Breast epithelium (tissue), 4 donors: ENCODE data around the gene RPL37A. TPM values are rescaled to one million over a fixed set of nuclear protein-coding genes. Genes with fewer than 3 reads are reported as not detected.

Source experiments
- DNase-seq, 2 donors: peaks; one replicate each; pipeline ENCODE4 v3.0.0-alpha.2; 2019; ENCODE audit warnings: low spot score in 2 of 2
- H3K27ac ChIP-seq, 2 donors: fragments of 200-600 bp; sonication (generic) in 1 of 2; one replicate each; pipeline ENCODE4 v1.5.1; 2016 to 2019; ENCODE audit warnings: mild to moderate bottlenecking in 1 of 2
- H3K27me3 ChIP-seq, 2 donors: fragments of 200-600 bp; sonication (generic) in 1 of 2; one replicate each; pipeline versions ENCODE4 v1.5.1 to v1.6.0; 2017 to 2019; ENCODE audit warnings: control low read depth in 1 of 2, mild to moderate bottlenecking in 1 of 2
- H3K36me3 ChIP-seq: fragments of 200-600 bp; one replicate; pipeline ENCODE4 v1.5.1; 2019
- H3K4me1 ChIP-seq, 2 donors: fragments of 200-600 bp; sonication (generic); one replicate each; pipeline ENCODE4 v1.5.1; 2016 to 2019; ENCODE audit warnings: control low read depth in 1 of 2
- H3K4me3 ChIP-seq, 3 donors: fragments of 200-600 bp; sonication (generic); 1 replicate in 2 of 3; 2 replicates in 1 of 3; pipeline ENCODE4 v1.5.1; 2016 to 2019; ENCODE audit warnings: mild to moderate bottlenecking in 3 of 3, moderate library complexity in 2 of 3
- H3K9me3 ChIP-seq, 2 donors: fragments of 200-600 bp; sonication (generic) in 1 of 2; one replicate each; pipeline ENCODE4 v1.5.1; 2016 to 2019; ENCODE audit warnings: control low read depth in 1 of 2
- CTCF ChIP-seq, 3 donors: fragments of 450-650 bp; IDR thresholded peaks; one replicate each; pipeline ENCODE4 v1.5.1; 2016 to 2017; ENCODE audit warnings: antibody characterized with exemption in 3 of 3, mild to moderate bottlenecking in 3 of 3, moderate library complexity in 3 of 3
- POLR2A ChIP-seq: fragments of 450-650 bp; IDR thresholded peaks from one replicate; pipeline ENCODE4 v1.6.1; 2016; ENCODE audit warnings: antibody characterized with exemption, mild to moderate bottlenecking, moderate library complexity
- POLR2AphosphoS5 ChIP-seq, 3 donors: sonication (generic); formaldehyde crosslinking; IDR thresholded peaks; one replicate each; pipeline ENCODE4 v1.6.1; 2017; ENCODE audit warnings: antibody characterized with exemption in 3 of 3
- intact Hi-C: fragments of 100-400 bp; cut with DNase I; formaldehyde crosslinking; loops from one replicate; pipeline ENCODE4 v1.15.1; 2023; ENCODE audit warnings: low total_unique reads
- total RNA-seq, 3 donors: library from RNA; depleted of rRNA; stranded (reverse); fragments of >200 nt; gene quantifications; one replicate each; pipeline ENCODE4 v1.1.0, GENCODE V29; 2016

The RPL37A gene
- total RNA-seq, 3 donors from 2014 or later: 1,604 to 2,277 (median 1,692) TPM

GRCh38 chr2:216505133-216506106 is 6.8 kb downstream of the RPL37A start:
- TF ChIP-seq POLR2A (no peak), POLR2AphosphoS5 (IDR thresholded peaks at IDR 0.05) (no peak), CTCF (IDR thresholded peaks at IDR 0.05) (no peak)
- Histone ChIP-seq H3K4me1 (peaks cover 0 to 3% of the 10 kb centered on the region in 2 donors), H3K27me3 (no peaks in the 10 kb centered on the region), H3K4me3 (no peak overlapping the region), H3K36me3 (no peaks in the 10 kb centered on the region), H3K9me3 (no peaks in the 10 kb centered on the region), H3K27ac (no peak overlapping the region)
- intact Hi-C loops: no loop called here
- no peak for DNase-seq

GRCh38 chr2:216507220-216508160 is 8.8 kb downstream of the RPL37A start:
- H3K36me3 ChIP-seq: no peaks in the 10 kb centered on the region
- no peak for DNase-seq
- H3K9me3 ChIP-seq: no peaks in the 10 kb centered on the region
- H3K27ac ChIP-seq: no peak overlapping the region
- no peaks in the 10 kb centered on the region for H3K27me3 ChIP-seq
- intact Hi-C loops: no loop called here
- H3K4me3 ChIP-seq: no peak overlapping the region
- H3K4me1 ChIP-seq: no peaks in the 10 kb centered on the region
- TF ChIP-seq CTCF (IDR thresholded peaks at IDR 0.05) (no peak), POLR2A (no peak), POLR2AphosphoS5 (IDR thresholded peaks at IDR 0.05) (no peak)

- no peak overlapping the region for H3K4me3 ChIP-seq
- DNase-seq: no peak
- TF ChIP-seq POLR2A: no peak
- TF ChIP-seq POLR2AphosphoS5 (IDR thresholded peaks at IDR 0.05): no peak
- TF ChIP-seq CTCF (IDR thresholded peaks at IDR 0.05): no peak
- intact Hi-C loops: no loop called here
- H3K27ac ChIP-seq: no peak overlapping the region
- H3K36me3 ChIP-seq: no peaks in the 10 kb centered on the region
- no peaks in the 10 kb centered on the region for H3K4me1 ChIP-seq
- no peaks in the 10 kb centered on the region for H3K27me3 ChIP-seq
- no peaks in the 10 kb centered on the region for H3K9me3 ChIP-seq
Observed at GRCh38 chr2:216508229-216508628, 9.6 kb downstream of the RPL37A start.

- Histone ChIP-seq H3K36me3 (no peaks in the 10 kb centered on the region), H3K9me3 (no peaks in the 10 kb centered on the region), H3K27me3 (no peaks in the 10 kb centered on the region), H3K27ac (no peak overlapping the region), H3K4me1 (no peaks in the 10 kb centered on the region), H3K4me3 (no peak overlapping the region)
- TF ChIP-seq POLR2AphosphoS5 (IDR thresholded peaks at IDR 0.05) (no peak), CTCF (IDR thresholded peaks at IDR 0.05) (peak; percentile 51 to 81 (median 80)), POLR2A (no peak)
- intact Hi-C loops: no loop called here
- no peak for DNase-seq
Observed at GRCh38 chr2:216516730-216517350, 18.2 kb downstream of the RPL37A start.
